ENCODE results near the gene DDX51.

DDX51 gene, protein sequence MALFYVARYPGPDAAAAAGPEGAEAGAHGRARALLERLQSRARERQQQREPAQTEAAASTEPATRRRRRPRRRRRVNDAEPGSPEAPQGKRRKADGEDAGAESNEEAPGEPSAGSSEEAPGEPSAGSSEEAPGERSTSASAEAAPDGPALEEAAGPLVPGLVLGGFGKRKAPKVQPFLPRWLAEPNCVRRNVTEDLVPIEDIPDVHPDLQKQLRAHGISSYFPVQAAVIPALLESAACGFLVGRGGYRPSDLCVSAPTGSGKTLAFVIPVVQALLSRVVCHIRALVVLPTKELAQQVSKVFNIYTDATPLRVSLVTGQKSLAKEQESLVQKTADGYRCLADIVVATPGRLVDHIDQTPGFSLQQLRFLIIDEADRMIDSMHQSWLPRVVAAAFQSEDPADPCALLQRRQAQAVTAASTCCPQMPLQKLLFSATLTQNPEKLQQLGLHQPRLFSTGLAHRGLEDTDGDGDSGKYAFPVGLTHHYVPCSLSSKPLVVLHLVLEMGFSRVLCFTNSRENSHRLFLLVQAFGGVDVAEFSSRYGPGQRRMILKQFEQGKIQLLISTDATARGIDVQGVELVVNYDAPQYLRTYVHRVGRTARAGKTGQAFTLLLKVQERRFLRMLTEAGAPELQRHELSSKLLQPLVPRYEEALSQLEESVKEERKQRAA

DNA sequence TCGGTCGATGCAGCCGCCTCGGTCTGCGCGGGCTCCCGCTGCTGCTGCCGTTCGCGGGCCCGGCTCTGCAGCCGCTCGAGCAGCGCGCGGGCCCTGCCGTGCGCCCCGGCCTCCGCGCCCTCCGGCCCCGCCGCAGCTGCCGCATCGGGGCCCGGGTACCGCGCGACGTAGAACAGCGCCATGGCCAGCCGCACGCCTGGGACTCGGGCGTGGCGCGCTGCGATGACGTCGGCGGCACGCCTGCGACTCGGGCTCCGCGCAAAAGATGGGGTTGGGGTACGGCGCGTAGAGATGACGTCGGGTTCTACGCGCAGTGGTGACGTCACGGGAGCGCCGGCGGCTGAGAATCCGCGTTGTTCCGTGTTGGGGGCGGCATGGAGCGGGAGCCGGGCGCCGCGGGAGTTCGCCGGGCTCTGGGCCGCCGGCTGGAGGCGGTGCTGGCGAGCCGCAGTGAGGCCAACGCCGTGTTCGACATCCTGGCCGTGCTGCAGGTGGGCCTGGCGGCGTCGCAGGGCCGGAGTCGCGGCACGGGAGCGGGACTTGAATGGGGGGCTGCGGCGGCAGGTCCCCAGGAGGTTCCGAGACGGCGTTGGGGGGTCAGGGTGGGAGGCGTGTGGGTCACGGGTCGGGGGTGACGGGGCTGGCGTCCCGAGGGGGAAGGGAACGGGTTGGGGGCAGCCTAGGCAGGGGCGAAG is at the start of gene DDX51, which contains the start of gene NOC4L:
DDX51 (minus strand) TSS at position 205 of the 695 bp plus-strand sequence; CDS start at position 182, 23 bp downstream.
NOC4L (plus strand) TSS at position 343 of the 695 bp plus-strand sequence; CDS start at position 375, 32 bp downstream.
- DNase-seq (ENCODE audit: extremely low read depth in 1 of 2, low read depth in 1 of 2): peak; percentile 88 to 96

DNA sequence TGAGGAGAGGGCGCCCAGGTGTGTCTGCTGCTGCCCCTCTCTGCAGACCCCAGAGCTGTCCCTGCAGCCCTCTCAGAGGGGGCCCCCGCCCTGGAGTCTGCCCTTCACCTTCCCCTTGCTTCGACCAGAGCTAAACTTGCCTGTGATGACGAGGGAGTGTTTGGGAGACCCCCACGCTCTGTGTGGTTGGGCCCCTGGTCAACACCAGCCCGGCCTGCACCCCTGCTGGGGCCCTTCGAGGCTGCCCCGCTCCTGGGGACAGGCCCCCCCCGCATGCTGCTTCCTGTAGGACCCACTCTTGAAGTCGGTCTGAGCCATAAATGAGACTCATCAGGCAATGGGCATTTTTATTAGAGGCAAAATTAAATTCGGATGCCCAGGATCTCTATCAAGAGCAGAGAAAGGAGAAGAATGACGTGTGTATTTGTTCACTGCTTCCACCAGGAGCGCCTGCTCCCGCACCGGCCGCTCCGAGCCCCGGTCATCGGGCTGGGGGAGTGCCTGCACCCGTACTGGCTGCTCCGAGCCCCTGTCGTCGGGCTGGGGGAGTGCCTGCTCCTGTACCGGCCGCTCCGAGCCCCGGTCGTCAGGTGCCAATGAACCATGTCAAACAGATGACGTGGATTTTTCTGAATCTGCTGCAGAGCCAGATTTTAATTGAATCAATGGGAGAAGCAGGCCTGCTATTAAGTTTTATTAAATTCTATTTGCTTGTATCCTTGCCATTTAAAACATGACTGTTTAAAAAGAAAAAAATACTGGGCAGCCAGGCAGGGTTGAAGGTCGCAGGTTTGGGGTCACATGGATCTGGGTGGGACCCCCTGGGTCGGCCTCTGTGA is 47.8 kb upstream of the DDX51 start:
- DNase-seq (ENCODE audit: extremely low read depth in 1 of 2, low read depth in 1 of 2): no peak

DNA sequence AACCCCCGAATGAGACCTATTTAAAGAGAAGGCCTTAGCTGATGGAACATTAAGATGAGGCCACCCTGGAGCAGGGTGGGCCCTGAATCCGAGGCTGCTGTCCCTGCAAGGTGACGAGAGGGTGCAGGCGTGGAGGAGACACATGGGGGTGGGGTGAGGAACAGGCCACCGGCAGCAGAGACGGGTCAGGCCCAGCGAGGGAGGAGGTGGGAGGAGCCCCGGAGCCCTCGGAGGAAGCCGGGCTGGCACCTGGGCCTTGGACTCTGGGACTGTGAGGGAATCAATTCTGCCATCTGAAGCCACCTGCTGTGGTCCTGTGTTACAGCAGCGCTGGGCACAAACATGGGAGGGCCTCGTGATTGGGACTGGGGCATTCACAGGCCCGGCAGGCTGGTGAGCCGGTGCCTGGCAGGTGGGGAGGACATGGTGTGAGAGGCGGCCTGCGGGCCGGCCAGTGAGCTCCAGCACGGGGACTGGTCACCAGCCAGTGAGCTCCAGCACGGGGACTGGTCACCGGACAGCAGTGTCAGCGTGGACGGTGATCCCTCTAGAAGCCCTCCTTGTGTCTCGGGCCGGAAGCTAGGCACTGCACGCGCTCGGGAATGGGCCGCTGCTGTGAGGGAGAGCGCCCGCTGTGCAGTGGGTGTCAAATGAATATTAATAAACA is 46.8 kb upstream of the DDX51 start:
- DNase-seq (ENCODE audit: extremely low read depth in 1 of 2, low read depth in 1 of 2): no peak

DNA sequence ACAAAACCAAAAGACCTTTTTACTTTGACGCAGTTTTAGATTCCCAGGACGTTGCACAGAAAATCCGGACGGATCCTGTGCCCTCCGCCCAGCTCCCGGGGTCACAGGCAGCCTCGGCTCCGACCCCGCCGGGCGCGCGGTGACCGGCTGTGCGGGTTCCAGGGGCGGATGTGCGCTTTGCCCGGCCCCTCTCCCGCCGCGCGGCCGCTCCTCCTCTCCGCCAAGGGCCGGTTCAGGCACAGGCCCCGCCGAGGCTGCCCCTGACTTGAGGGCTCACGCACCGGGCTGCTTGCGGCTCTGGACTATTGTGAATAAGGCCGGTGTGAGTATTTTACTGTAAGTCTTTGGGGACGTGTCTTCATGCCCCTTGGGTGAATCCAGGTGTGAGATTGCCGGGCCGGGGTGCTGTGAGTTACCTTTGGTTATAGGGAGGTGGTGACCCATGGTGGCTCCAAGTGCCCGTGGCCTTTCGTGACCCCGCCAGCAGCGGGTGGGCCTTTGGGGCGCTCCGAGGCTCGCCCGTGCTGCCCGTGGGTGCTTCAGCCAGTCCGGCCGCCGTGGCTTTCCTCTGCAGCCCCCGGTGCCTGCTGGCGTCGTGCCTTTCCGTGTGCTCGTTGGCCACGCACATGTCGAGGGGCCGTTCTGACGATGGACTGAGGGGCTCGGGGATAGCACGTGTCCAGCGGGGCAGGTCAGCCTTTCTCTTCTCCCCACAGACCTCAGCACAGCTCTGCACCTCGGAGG is 46.1 kb upstream of the DDX51 start:
- DNase-seq (ENCODE audit: extremely low read depth in 1 of 2, low read depth in 1 of 2): no peak

DNA sequence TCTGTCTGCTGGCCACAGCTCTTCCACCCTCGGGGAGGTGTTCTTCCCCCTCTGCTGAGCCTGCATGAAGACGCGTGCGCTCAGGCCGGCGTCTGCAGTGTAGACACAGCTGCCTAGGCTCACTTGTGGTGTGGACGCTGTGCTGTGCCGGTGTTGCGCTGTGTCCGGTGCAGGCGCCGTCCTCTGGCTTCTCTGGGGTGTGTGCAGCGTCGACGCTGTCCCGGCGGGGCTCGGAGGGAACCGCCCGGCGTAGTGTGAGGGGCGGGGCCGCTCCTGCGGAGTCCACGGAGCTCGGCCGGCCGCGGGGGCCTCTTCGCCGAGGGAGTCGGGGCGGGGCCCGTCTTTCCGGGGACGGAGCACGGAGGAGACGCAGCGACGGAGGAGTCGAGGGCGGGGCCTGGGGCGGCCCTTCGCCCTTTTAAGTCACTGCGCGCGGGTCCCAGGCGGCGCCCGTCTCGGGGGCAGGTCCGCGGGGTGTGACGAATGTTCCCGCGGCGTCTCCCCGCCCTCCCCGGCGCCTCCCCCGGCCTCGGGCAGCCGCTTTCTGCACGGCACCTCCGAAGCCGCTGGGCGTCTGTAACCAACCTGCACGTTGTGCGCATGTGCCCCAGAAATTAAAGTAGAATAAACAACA is 45.4 kb upstream of the DDX51 start:
- DNase-seq (ENCODE audit: extremely low read depth in 1 of 2, low read depth in 1 of 2): peak; percentile 79 to 91

DNA sequence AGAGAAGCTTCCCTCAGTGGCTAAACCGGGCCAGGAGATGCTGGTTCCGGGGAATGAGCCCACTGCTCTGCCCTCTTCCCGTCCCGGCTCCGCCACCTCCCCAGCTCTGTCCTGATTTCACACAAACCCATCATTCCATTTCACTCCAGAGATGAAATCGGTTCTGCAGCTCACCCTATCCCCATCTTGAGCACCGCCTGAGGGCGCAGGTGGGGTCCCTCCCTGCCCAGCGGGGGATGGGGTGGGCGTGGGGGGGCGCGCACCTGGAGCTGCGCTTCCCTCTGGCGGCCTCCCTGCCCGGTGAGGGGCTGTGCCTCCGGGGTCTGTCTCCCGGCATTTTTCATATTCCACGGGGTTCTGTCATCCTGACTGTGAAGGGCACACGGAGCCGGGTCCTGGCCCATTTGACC is 44.8 kb upstream of the DDX51 start:
- DNase-seq (ENCODE audit: extremely low read depth in 1 of 2, low read depth in 1 of 2): no peak

DNA sequence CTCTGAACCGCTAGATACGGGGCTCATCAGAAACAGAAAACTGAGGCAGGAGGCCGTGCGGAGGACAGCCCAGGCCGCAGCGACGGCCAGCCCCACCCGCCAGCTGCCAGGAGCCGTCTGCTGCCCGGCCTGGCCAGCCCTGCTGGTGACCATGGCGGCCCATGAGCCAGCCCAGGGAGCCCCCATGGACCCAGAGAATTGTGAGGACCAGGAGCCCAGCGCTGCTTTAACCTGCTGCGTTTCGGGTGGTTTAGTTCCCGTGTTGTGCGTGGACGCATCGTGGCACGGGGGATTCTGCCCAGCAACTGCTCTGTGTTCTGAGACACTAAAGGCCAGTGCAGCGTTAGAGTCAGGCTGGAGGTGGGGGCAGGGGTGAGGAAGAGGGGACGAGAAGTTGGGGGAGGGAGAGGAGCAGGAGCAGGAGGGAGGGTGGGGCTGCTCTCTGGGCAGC is 44.4 kb upstream of the DDX51 start:
- no peak for DNase-seq (ENCODE audit: extremely low read depth in 1 of 2, low read depth in 1 of 2)

DNA sequence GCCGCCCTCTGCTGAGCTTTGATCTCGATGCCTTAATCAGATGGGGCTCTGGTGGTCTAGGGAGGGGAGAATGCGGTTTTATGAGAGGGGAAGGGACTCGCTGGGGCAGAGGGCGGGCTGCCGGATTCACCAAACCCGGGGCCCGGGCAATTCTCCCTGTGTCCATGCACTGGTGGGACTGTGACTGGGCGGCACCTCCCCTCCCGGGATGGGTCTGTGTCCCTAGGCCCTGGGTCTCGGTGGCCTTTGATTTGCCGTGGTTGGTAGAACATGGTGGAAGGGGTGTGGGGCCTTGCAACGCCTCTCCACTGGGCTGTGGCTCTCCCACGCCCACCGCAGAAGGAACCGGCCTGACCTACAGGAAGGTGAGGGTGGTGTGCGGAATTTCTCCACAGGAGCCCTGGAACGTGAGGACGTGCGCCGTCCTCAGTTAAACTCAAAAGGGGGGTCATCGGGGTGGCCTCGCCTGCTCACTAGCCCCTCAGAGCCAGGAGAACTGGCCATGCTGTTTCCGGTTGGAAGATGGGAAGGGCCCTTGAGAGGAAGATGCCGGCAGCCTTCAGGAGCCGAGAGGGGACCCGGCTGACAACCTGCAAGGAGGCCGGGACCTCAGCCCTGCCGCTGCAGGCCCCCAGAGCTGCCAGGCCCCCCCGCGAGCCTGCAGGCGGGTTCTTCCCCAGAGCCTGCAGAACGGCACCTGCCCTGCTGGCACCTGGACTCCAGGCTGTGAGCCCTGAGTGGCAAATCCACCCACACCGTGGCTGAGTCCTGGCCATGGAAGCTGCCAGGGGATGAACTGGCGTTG is 43.7 kb upstream of the DDX51 start:
- DNase-seq (ENCODE audit: extremely low read depth in 1 of 2, low read depth in 1 of 2): no peak

DNA sequence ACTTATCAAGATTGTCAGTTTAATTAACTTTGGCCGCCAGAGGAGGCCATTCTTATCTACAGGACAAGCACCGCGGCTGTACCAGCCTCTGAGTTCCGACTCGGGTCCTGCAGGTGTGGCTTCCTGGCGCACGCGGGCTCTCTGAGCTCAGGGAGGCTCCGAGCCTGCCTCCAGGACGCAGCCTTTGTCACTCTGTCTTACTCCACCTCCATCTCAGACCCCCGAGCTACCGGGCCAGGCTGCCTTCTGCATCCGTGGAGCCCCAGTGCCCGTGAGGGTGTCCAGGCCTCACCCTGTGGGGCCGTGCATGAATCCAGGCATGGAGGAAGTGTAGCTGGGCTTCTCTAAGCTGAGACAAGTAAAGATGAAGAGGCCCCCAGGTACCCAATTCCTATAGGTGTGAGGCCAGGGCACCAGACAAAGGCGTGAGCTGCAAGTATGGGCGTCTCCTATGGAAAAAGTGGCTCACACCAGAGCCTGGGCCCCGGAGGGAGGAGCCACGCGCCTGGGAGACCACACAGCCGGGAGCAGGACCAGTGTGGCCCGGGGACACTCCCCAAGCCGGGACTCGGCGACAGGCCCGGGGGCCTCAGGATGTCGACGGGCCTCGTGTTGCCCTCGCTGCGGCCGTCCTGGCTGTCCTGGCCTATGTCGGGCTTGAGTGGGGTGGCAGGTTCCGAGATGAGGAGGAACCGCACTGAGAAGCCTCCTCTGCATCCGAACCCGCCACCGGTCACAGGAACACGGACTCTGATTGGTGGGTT is 42.9 kb upstream of the DDX51 start:
- no peak for DNase-seq (ENCODE audit: extremely low read depth in 1 of 2, low read depth in 1 of 2)

DNA sequence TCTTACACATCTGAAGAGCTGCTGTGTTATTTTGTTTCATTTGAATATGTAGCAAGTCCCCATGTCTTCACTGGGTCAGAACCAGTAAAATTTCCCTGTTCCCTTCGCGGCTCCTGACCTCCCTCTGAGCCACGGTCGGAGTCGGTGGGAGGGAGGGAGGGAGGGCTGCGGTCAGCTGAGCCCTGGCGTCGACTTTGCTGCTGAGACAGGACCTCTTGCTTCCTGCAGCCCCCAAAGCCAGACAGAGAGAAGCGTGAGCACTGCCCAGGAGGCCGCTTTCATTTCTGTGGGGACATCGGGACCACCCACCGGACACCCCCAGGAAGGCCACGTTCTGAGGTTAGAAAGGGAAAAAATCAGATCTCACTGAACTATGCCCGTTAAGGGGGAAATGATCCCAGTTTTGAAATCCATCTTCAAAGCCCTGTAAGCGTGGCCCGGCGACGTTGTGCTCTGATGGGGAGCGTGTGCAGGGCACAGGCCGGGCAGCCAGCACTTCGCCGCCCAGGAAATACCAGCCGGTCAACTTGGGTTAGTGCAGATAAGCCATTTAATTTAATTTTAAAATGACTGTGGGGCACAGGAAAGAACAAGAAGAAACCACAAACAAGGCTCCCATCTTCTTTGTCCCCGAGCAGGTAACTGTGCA is 42.2 kb upstream of the DDX51 start:
- no peak for DNase-seq (ENCODE audit: extremely low read depth in 1 of 2, low read depth in 1 of 2)

DNA sequence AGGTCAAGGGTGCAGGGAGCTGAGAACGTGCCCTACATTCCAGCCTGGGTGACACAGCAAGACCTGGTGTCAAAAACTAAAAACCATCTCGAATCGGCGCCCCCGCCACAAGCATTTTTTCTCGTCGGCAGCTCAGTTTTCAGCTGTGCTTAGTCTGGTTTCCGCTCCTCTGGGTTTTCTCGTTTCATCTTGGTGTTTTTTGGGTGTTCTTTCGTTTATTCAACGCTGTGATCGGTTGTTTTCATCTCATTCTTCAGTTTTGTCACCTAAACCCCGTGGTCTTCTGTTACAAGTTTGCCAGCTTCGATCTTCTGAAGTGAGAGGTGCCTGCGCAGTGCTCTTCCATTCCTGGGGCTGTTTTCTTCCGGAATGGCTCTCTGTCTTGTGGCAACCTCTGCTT is 41.6 kb upstream of the DDX51 start:
- no peak for DNase-seq (ENCODE audit: extremely low read depth in 1 of 2, low read depth in 1 of 2)

DNA sequence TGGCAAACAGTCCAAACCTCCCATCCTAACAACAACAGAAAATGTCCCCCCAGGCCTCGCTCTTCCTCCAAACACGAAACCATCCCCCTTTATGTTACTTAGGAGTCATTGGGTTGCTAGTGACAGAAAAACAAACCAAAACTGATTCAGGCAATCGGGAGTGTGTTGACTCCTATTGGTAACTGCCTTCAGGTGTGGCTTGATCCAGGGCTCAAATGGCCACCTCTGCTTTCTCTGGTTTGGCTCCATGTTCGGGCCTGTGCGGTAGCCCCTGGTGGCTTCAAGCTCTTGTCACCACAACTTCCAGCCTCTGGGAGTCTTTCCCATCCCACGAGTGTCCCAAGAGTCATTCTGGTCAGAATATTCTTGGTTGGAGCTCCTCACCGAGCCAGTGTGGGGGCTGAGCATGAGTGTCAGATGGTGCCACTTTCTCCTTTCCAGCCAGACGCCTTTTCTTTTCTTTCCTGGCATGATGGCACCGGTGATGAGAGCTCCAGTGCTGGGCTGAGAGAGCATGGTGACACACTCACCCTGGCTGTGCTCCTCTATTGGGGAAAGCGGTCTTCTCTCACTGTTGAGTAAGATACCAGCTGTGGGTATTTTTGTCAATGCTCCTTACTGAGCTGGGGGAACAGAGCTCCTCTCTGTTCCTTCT is 38.7 kb upstream of the DDX51 start:
- no peak for DNase-seq (ENCODE audit: extremely low read depth in 1 of 2, low read depth in 1 of 2)

DNA sequence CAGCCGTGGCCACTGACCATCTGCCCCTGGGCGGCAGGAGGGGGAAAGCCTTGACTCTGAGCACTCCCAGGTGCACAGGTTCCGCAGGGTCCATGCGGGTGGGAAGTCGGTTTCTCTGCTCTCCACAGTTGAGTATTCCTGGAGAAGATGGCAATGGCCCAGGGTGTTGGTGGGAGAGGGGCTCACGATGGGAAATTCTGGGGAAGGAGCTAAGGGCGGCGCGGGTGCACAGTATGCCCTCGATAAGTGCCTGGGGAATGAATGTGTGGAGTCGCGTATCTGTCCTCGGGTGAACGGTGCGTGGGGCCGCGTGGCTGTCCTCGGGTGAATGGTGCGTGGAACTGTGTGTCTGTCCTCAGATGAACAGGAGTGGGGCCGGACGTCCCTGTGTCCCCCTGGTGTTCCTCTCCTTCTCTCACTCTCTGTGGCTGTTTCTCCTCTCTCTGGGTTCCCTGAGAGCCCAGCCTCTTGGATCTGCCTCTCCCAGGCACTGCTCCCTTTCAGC is 38.1 kb upstream of the DDX51 start:
- no peak for DNase-seq (ENCODE audit: extremely low read depth in 1 of 2, low read depth in 1 of 2)

DNA sequence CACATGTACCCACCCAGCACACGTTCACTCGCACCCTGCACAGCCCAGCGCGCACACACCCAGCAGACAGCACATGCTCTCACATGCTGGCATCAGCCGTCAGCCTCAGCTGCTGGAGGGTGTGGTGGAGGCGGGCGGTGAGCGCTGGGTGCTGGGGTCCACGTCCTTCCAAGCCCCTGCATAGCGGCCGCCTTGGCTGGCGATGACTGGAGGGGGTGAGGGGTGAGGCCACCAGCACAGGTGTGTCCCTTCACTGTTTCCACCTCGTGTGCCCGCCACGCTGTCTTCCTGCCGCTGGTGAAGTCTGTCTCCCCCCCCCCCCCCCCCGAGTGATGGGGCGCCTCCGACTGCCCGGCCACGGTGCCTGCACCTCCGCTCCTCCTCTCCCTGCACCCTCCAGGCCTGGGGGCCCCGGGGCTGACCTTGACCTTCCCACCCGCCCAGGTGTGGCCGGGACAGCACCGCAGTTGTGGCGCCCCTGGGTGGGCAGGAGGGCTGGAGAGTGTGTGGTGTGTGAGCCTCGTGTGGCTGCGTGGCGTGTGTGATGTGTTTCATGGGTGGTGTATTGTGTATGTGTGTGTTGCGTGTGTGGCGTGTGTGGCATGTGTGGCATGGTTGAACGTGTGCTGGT is 37.6 kb upstream of the DDX51 start:
- DNase-seq (ENCODE audit: extremely low read depth in 1 of 2, low read depth in 1 of 2): no peak

DNA sequence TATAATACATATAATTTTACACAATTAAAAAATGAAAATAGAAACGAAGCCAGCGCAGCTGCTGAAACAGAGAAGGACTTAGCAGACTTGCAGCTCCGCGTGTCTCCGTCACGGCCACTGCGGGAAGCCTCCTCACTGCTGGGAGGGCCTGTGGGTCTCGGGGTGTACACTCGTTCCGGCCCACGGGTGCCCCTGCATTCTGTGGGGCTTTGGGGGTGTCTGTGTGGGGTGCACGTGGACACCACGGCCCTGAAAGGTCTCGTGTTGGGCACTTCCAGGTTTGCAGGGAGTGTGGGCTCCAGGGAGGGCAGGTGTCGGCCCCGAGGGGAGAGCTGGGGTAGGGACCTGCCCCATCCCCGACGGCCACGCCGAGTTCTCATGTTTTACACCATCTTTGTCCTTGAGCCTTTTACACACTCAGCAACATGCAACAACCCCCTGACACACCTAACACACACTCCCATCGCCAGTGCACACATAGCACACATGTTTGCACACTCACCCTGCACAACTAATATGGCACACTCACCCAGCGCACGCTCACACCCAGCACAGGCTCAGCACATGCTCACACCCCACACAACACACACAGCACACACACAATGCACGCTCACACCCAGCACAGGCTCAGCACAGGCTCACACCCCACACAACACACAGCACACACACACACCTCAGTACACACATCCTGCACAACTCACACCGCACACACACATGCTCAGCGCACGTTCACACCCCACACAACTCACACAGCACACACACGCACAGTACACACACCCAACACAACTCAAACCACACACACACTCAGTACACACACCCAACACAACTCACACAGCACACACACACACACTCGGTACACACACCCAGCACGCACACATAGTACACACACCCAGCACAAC is 36.8 kb upstream of the DDX51 start:
- DNase-seq (ENCODE audit: extremely low read depth in 1 of 2, low read depth in 1 of 2): no peak

Measured in activated CD8-positive, alpha-beta memory T cell treated with anti-CD3 and anti-CD28 coated beads for 1 hour (primary cell).